Transverse colon (tissue), 4 donors: ENCODE results near the gene ALDH9A1. TPM values are rescaled to one million over a fixed set of nuclear protein-coding genes. Genes with fewer than 3 reads are reported as not detected.
A peak's percentile ranks its signal among the peaks of the same experiment; 100 is the strongest.

ENCODE experiments used
- DNase-seq: peaks from one replicate; pipeline ENCODE4 v3.0.0-alpha.2; 2019
- H3K27ac ChIP-seq, 4 donors: fragments of 200-600 bp; sonication (generic); 2 replicates each; pipeline ENCODE4 v1.5.1; 2016 to 2018; ENCODE audit warnings: inconsistent platforms in 4 of 4
- H3K27me3 ChIP-seq: fragments of 200-600 bp; sonication (generic); 2 replicates; pipeline ENCODE4 v1.5.1; 2017; ENCODE audit warnings: inconsistent platforms
- H3K36me3 ChIP-seq, 4 donors: fragments of 200-600 bp; sonication (generic); 2 replicates each; pipeline ENCODE4 v1.5.1; 2017 to 2019; ENCODE audit warnings: inconsistent platforms in 4 of 4
- H3K4me1 ChIP-seq, 4 donors: fragments of 200-600 bp; sonication (generic); 2 replicates each; pipeline ENCODE4 v1.5.1; 2017 to 2020; ENCODE audit warnings: inconsistent platforms in 4 of 4
- H3K4me3 ChIP-seq, 4 donors: fragments of 200-600 bp; sonication (generic); 1 replicate in 1 of 4; 2 replicates in 3 of 4; pipeline versions ENCODE4 v1.5.1 to v1.6.1; 2017 to 2019; ENCODE audit warnings: inconsistent platforms in 4 of 4
- H3K9me3 ChIP-seq, 2 donors: fragments of 200-600 bp; sonication (generic); 2 replicates each; pipeline ENCODE4 v1.5.1; 2017 to 2019; ENCODE audit warnings: inconsistent platforms in 2 of 2
- CTCF ChIP-seq, 5 experiments: fragments of 200-600 bp in 3 of 5; fragments of 450-650 bp in 2 of 5; sonication (generic) in 3 of 5; IDR thresholded peaks; 1 replicate in 2 of 5; 2 replicates in 3 of 5; pipeline ENCODE4 v1.5.1; 2016 to 2017; ENCODE audit warnings: antibody characterized with exemption in 5 of 5, inconsistent platforms in 3 of 5, mild to moderate bottlenecking in 2 of 5, moderate library complexity in 1 of 5
- EP300 ChIP-seq: sonication (generic); formaldehyde crosslinking; IDR thresholded peaks from one replicate; pipeline ENCODE4 v1.6.1; 2017; ENCODE audit warnings: antibody characterized with exemption, low read depth
- POLR2A ChIP-seq: fragments of 450-650 bp; IDR thresholded peaks from one replicate; pipeline ENCODE4 v1.6.1; 2016; ENCODE audit warnings: antibody characterized with exemption, mild to moderate bottlenecking, moderate library complexity
- POLR2AphosphoS5 ChIP-seq, 3 donors: sonication (generic); formaldehyde crosslinking; IDR thresholded peaks; one replicate each; pipeline ENCODE4 v1.6.1; 2016; ENCODE audit warnings: antibody characterized with exemption in 3 of 3
- WGBS, 2 donors: methylation state at CpG; one replicate each; pipeline ENCODE4 v1.1.5; 2018; ENCODE audit warnings: low coverage in 1 of 2; 5-methylcytosine and 5-hydroxymethylcytosine counted together
- in situ Hi-C, 4 donors: fragments of 200-750 bp; cut with MboI; loops; one replicate each; pipeline versions ENCODE4 v1.15.0 to v1.15.1; 2017; ENCODE audit warnings: low sequenced_read_pairs in 3 of 4, low pct_ligation_motif_present in 1 of 4, low pct_unique_long_range_greater_than_20kb in 1 of 4
- intact Hi-C: fragments of 100-400 bp; cut with DNase I; formaldehyde crosslinking; loops from one replicate; pipeline ENCODE4 v1.15.1; 2023; ENCODE audit warnings: low total_unique reads
- total RNA-seq, 4 donors: library from RNA; depleted of rRNA; stranded (reverse); fragments of >200 nt; gene quantifications; one replicate each; pipeline ENCODE4 v1.1.0, GENCODE V29; 2016

ALDH9A1 gene
- total RNA-seq, 4 donors from 2014 or later: 15.3 to 103 (median 59.5) TPM

GRCh38 chr1:165635329-165635728 is 63.0 kb downstream of the ALDH9A1 start:
- in situ Hi-C loops (no loop called here), intact Hi-C loops (no loop called here)
- no peak for DNase-seq
- Histone ChIP-seq H3K27ac (no peak overlapping the region), H3K4me1 (peaks cover 23 to 67% (median 49%) of the 10 kb centered on the region in 4 donors), H3K36me3 (no peaks in the 10 kb centered on the region), H3K4me3 (no peak overlapping the region), H3K9me3 (no peaks in the 10 kb centered on the region), H3K27me3 (no peaks in the 10 kb centered on the region)
- no peak for TF ChIP-seq POLR2AphosphoS5 (IDR thresholded peaks at IDR 0.05)
- no peak for TF ChIP-seq POLR2A
- TF ChIP-seq CTCF (IDR thresholded peaks at IDR 0.05): no peak
- TF ChIP-seq EP300: no peak
- WGBS, 2 donors: 27 to 53% methylated on average over 2 of the region's 2 CpGs

- 83 to 89% methylated on average over 3 to 6 of the region's 6 CpGs for WGBS, 2 donors
- no peaks in the 10 kb centered on the region for H3K9me3 ChIP-seq
- H3K36me3 ChIP-seq: no peaks in the 10 kb centered on the region
- H3K4me1 ChIP-seq: peaks cover 23 to 75% (median 55%) of the 10 kb centered on the region in 4 donors
- in situ Hi-C loops (no loop called here), intact Hi-C loops (no loop called here)
- peak overlapping the region in 3 of 4 donors; percentile 7 to 94 (median 36) for H3K27ac ChIP-seq
- no peak for TF ChIP-seq CTCF (IDR thresholded peaks at IDR 0.05)
- no peak for TF ChIP-seq EP300
- no peak for TF ChIP-seq POLR2AphosphoS5 (IDR thresholded peaks at IDR 0.05)
- TF ChIP-seq POLR2A: no peak
- DNase-seq: no peak
- H3K27me3 ChIP-seq: no peaks in the 10 kb centered on the region
- H3K4me3 ChIP-seq: no peak overlapping the region
Observed at GRCh38 chr1:165634154-165634921, 64.0 kb downstream of the ALDH9A1 start.

GRCh38 chr1:165633614-165634013 is 64.7 kb downstream of the ALDH9A1 start:
- Histone ChIP-seq H3K4me3 (peak overlapping the region in 1 of 4 donors; percentile 72), H3K27ac (peak overlapping the region; percentile 23 to 94 (median 92))
- TF ChIP-seq CTCF (IDR thresholded peaks at IDR 0.05) (no peak), POLR2AphosphoS5 (IDR thresholded peaks at IDR 0.05) (peak in 1 of 3 donors; percentile 10), POLR2A (no peak), EP300 (no peak)

GRCh38 chr1:165632491-165632890 is 65.9 kb downstream of the ALDH9A1 start:
- intact Hi-C loops: no loop called here
- H3K27me3 ChIP-seq: no peaks in the 10 kb centered on the region
- TF ChIP-seq CTCF (IDR thresholded peaks at IDR 0.05): no peak
- in situ Hi-C loops: no loop called here
- DNase-seq: no peak
- no peaks in the 10 kb centered on the region for H3K9me3 ChIP-seq
- 27 to 34% methylated on average over 7 of the region's 7 CpGs for WGBS, 2 donors
- H3K36me3 ChIP-seq: no peaks in the 10 kb centered on the region
- H3K4me3 ChIP-seq: peak overlapping the region; percentile 62 to 79 (median 69)
- peak overlapping the region; percentile 90 to 95 (median 94) for H3K27ac ChIP-seq
- H3K4me1 ChIP-seq: peaks cover 23 to 72% (median 47%) of the 10 kb centered on the region in 4 donors

More at GRCh38 chr1:165633614-165634013, 64.7 kb downstream of the ALDH9A1 start:
- intact Hi-C loops (no loop called here), in situ Hi-C loops (no loop called here)
- no peaks in the 10 kb centered on the region for H3K36me3 ChIP-seq
- H3K4me1 ChIP-seq: peaks cover 23 to 78% (median 55%) of the 10 kb centered on the region in 4 donors
- DNase-seq: no peak
- no peaks in the 10 kb centered on the region for H3K27me3 ChIP-seq
- no peaks in the 10 kb centered on the region for H3K9me3 ChIP-seq
- 39 to 41% methylated on average over 3 of the region's 3 CpGs for WGBS, 2 donors
